Activated T-cell treated with anti-CD3 and anti-CD28 coated beads, Interleukin-2, amount 50 U/mL, for 72 hours (primary cell): ENCODE results near the gene EGLN3. TPM values are rescaled to one million over a fixed set of nuclear protein-coding genes. Genes with fewer than 3 reads are reported as not detected.

ENCODE experiments used
- ATAC-seq, 2 donors: fragments of 150-1000 bp; cut with Tn5 transposase; replicated peaks in 1 of 2; 2 replicates each; pipeline ENCODE4 v1.10.0; 2021; ENCODE audit warnings: moderate library complexity in 2 of 2, mild to moderate bottlenecking in 1 of 2
- DNase-seq, 2 donors: peaks; one replicate each; pipeline ENCODE4 v3.0.0; 2021 to 2022; ENCODE audit warnings: mixed read lengths in 1 of 2
- H3K27ac Mint-ChIP-seq: one replicate; pipeline ENCODE4 v1.8.0; 2022; ENCODE audit warnings: mild to moderate bottlenecking, moderate library complexity, mixed read lengths
- H3K27me3 Mint-ChIP-seq: one replicate; pipeline ENCODE4 v1.8.0; 2022; ENCODE audit warnings: low read depth, mixed read lengths
- H3K36me3 Mint-ChIP-seq, 2 donors: one replicate each; pipeline ENCODE4 v1.8.0; 2022; ENCODE audit warnings: mixed read lengths in 2 of 2, mild to moderate bottlenecking in 1 of 2; ENCODE audit not compliant: insufficient read depth in 2 of 2
- H3K4me1 Mint-ChIP-seq: one replicate; pipeline ENCODE4 v1.8.0; 2022; ENCODE audit warnings: low read depth, mixed read lengths
- H3K4me3 Mint-ChIP-seq, 2 donors: one replicate each; pipeline ENCODE4 v1.8.0; 2022; ENCODE audit warnings: mild to moderate bottlenecking in 2 of 2, mixed read lengths in 2 of 2, moderate library complexity in 2 of 2
- H3K9me3 Mint-ChIP-seq, 2 donors: one replicate each; pipeline ENCODE4 v1.8.0; 2022; ENCODE audit warnings: mixed read lengths in 2 of 2
- total RNA-seq, 2 donors: library from RNA; stranded (reverse); gene quantifications; one replicate each; pipeline ENCODE4 v1.2.3, GENCODE V29; 2022

EGLN3 gene
- total RNA-seq, 2 donors from 2014 or later: 2.6 to 8.2 TPM

DNA sequence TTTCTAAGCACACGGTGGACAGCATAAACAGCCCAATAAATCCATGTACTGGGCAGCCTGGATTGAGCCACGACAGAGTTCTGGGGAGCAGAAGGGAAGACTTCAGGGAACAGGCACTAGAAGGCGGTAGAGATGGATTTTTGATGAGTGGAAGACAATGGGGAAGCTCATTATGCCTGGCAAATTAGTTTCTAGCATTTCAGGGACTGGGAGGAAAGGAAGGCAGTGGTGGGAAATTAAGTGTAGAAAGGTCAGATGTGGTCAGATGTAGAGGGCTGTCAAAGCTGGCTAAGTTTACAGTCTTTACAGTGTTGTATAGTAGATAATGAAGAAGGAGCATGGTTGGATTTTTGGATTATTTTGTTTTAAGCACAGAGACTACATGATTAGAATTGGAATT, 9.2 kb downstream of the EGLN3 start:
- no peaks in the 10 kb centered on the region for H3K36me3 Mint-ChIP-seq
- no peak for ATAC-seq

DNA sequence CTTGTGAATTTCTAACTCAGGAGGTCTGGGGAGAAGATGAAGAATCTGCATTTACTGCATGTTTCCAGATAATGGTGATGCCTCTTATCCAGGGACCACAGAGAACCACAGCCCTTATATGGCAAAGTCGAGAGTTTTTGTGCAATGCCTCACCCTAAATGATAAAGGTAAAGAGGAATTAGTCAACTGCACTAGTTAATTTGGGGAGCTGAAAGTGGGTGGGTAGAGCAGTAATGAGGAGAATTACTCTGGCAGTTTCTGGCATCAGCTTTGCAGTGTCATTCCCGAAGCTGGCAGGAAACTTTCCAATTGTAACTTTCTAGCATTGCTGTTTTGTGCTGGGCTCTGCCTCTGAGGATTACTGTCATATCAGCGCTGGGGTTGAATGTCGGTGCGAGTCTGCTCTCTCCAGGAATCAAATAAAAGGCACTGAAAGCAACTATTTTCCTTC, 10.3 kb downstream of the EGLN3 start:
- H3K9me3 Mint-ChIP-seq: no peaks in the 10 kb centered on the region
- no peak for ATAC-seq
- peaks cover 6% of the 10 kb centered on the region for H3K27me3 Mint-ChIP-seq
- H3K27ac Mint-ChIP-seq: no peak overlapping the region
- H3K4me3 Mint-ChIP-seq: no peak overlapping the region
- no peaks in the 10 kb centered on the region for H3K36me3 Mint-ChIP-seq
- DNase-seq: no peak
- H3K4me1 Mint-ChIP-seq: no peaks in the 10 kb centered on the region

More for the DNA sequence above, 9.2 kb downstream of the EGLN3 start:
- H3K9me3 Mint-ChIP-seq: no peaks in the 10 kb centered on the region
- no peak overlapping the region for H3K4me3 Mint-ChIP-seq
- H3K27ac Mint-ChIP-seq: no peak overlapping the region
- H3K27me3 Mint-ChIP-seq: peaks cover 12% of the 10 kb centered on the region
- DNase-seq: no peak
- peaks cover 5% of the 10 kb centered on the region for H3K4me1 Mint-ChIP-seq

- Mint-ChIP-seq H3K27me3 (peaks cover 6% of the 10 kb centered on the region), H3K9me3 (no peaks in the 10 kb centered on the region), H3K27ac (no peak overlapping the region), H3K4me3 (no peak overlapping the region), H3K4me1 (no peaks in the 10 kb centered on the region), H3K36me3 (no peaks in the 10 kb centered on the region)
- DNase-seq (no peak), ATAC-seq (no peak)
These were observed 12.5 kb downstream of the EGLN3 start for GRCh38 chr14:33938131-33938949.

- Mint-ChIP-seq H3K27me3 (peaks cover under 1% of the 10 kb centered on the region), H3K4me1 (no peaks in the 10 kb centered on the region), H3K27ac (no peak overlapping the region), H3K4me3 (no peak overlapping the region), H3K9me3 (no peaks in the 10 kb centered on the region), H3K36me3 (no peaks in the 10 kb centered on the region)
- DNase-seq: no peak
- ATAC-seq: no peak
These were observed 14.5 kb downstream of the EGLN3 start for GRCh38 chr14:33936391-33936790.

DNA sequence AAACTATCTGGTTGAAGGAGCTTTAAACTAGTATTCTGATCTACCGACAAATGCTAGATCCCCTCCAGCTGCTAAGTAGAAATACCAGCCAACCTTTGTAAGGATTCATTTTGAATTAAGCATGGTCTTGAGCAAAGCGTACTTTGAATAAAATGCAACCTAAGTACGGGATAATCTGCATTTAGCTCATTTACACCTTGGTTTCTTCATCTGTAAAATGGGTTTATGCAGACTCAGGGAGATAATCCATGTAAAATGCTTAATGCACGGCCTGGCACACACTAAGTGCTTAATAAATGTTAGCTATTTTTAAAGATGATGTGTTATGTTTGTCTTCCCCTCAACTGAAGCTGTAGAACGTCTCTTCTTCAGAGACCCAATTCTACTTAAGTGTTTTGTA, 15.9 kb downstream of the EGLN3 start:
- Mint-ChIP-seq H3K27me3 (no peaks in the 10 kb centered on the region), H3K4me3 (no peak overlapping the region), H3K9me3 (no peaks in the 10 kb centered on the region), H3K4me1 (no peaks in the 10 kb centered on the region), H3K27ac (no peak overlapping the region), H3K36me3 (no peaks in the 10 kb centered on the region)
- no peak for ATAC-seq
- no peak for DNase-seq

- Mint-ChIP-seq H3K4me1 (no peaks in the 10 kb centered on the region), H3K36me3 (no peaks in the 10 kb centered on the region), H3K27ac (no peak overlapping the region), H3K27me3 (no peaks in the 10 kb centered on the region), H3K4me3 (no peak overlapping the region), H3K9me3 (no peaks in the 10 kb centered on the region)
- DNase-seq (no peak), ATAC-seq (no peak)
These were observed 16.7 kb downstream of the EGLN3 start for GRCh38 chr14:33934043-33934750.

GRCh38 chr14:33933386-33933933, 17.4 kb downstream of the EGLN3 start:
- DNase-seq: no peak
- Mint-ChIP-seq H3K27ac (no peak overlapping the region), H3K9me3 (no peaks in the 10 kb centered on the region), H3K4me3 (no peak overlapping the region), H3K36me3 (no peaks in the 10 kb centered on the region), H3K27me3 (no peaks in the 10 kb centered on the region), H3K4me1 (no peaks in the 10 kb centered on the region)
- ATAC-seq: no peak

GRCh38 chr14:33932576-33933345, 18.1 kb downstream of the EGLN3 start:
- Mint-ChIP-seq H3K36me3 (no peaks in the 10 kb centered on the region), H3K27me3 (no peaks in the 10 kb centered on the region), H3K27ac (no peak overlapping the region), H3K9me3 (no peaks in the 10 kb centered on the region), H3K4me1 (no peaks in the 10 kb centered on the region), H3K4me3 (no peak overlapping the region)
- DNase-seq: no peak
- no peak for ATAC-seq

GRCh38 chr14:33932033-33932432, 18.8 kb downstream of the EGLN3 start:
- Mint-ChIP-seq H3K27me3 (no peaks in the 10 kb centered on the region), H3K9me3 (no peaks in the 10 kb centered on the region), H3K27ac (no peak overlapping the region), H3K4me3 (no peak overlapping the region), H3K4me1 (no peaks in the 10 kb centered on the region), H3K36me3 (no peaks in the 10 kb centered on the region)
- ATAC-seq (no peak), DNase-seq (no peak)

- no peaks in the 10 kb centered on the region for H3K36me3 Mint-ChIP-seq
- DNase-seq: no peak
- H3K27me3 Mint-ChIP-seq: no peaks in the 10 kb centered on the region
- no peak overlapping the region for H3K4me3 Mint-ChIP-seq
- no peaks in the 10 kb centered on the region for H3K4me1 Mint-ChIP-seq
- no peak overlapping the region for H3K27ac Mint-ChIP-seq
- ATAC-seq: no peak
- H3K9me3 Mint-ChIP-seq: no peaks in the 10 kb centered on the region
These were observed 19.4 kb downstream of the EGLN3 start for GRCh38 chr14:33931461-33931860.

DNA sequence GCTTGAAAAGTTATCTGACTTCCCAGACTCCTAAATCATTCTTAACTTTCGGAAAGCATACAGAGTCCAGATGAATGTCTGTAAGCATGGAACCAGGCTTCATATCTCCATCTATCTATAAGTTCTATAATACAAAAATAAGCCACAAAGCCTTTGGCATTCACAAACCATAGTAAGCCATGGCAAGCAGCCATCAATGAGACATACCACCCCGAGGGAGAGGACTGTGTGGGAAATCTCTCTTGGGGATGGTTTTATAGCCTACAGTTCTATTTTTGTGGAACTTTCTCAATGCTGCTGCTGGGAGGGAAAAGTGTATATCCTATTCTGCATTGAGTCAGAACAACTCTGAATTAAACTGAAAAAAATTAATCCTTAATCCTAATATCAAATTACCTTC, 20.4 kb downstream of the EGLN3 start:
- H3K36me3 Mint-ChIP-seq: no peaks in the 10 kb centered on the region
- H3K4me3 Mint-ChIP-seq: no peak overlapping the region
- no peaks in the 10 kb centered on the region for H3K4me1 Mint-ChIP-seq
- DNase-seq: no peak
- no peaks in the 10 kb centered on the region for H3K27me3 Mint-ChIP-seq
- H3K27ac Mint-ChIP-seq: no peak overlapping the region
- no peak for ATAC-seq
- H3K9me3 Mint-ChIP-seq: no peaks in the 10 kb centered on the region

DNA sequence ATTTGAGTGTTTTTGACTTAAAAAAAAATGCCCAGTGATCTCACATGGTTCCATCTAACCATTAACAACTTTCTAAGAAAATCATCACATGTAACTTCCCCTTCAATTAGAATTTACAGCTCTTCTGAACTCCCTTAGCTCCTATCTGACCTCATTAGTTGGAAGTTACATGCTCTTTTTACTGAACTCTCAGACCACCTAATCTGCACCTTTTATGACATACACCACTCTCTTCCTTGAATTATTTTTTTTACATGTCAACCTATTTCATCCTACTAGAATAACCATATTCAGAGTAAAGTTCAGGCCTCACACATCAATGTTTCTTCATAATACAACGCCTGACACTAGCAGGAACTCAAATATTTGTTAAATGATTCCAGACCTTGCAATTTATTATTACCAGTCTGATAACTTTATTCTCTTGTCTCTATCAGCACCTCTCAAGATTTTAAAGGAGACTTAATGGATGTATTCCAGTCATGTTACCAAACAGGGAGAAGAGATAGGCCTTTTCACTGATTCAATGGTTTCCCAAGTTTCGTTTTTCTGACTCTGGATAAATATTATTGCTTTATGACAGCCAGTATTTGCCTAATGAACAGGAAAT, 21.0 kb downstream of the EGLN3 start:
- no peak overlapping the region for H3K27ac Mint-ChIP-seq

More for the DNA sequence above, 21.0 kb downstream of the EGLN3 start:
- no peaks in the 10 kb centered on the region for H3K9me3 Mint-ChIP-seq
- no peaks in the 10 kb centered on the region for H3K4me1 Mint-ChIP-seq
- ATAC-seq: no peak
- no peak overlapping the region for H3K4me3 Mint-ChIP-seq
- no peaks in the 10 kb centered on the region for H3K27me3 Mint-ChIP-seq
- no peak for DNase-seq
- H3K36me3 Mint-ChIP-seq: no peaks in the 10 kb centered on the region
